Panc1 (cell line): ENCODE data around the gene RANBP3. TPM values are rescaled to one million over a fixed set of nuclear protein-coding genes. Genes with fewer than 3 reads are reported as not detected.
A peak's percentile ranks its signal among the peaks of the same experiment; 100 is the strongest.

ENCODE experiments used
- ATAC-seq: fragments of 200-7000 bp; cut with Tn5 transposase; 2 replicates; pipeline ENCODE4 v1.9.1; 2020; ENCODE audit warnings: mild to moderate bottlenecking, moderate library complexity
- BruUV-seq: library from RNA; stranded (reverse); fragments of 400-500 nt; replicated peaks from 2 replicates; lab custom pipeline; 2021; lab: Mats Ljungman, UMichigan
- CTCF ChIA-PET: fragments of 300-600 bp; sonication (Branson Sonifier 250); formaldehyde crosslinking; loops from one replicate; lab custom pipeline; 2022; ENCODE audit warnings: antibody characterized with exemption; lab: Charles Lee
- POLR2A ChIA-PET: fragments of 300-600 bp; sonication (Branson Sonifier 250); formaldehyde crosslinking; loops from one replicate; lab custom pipeline; 2022; ENCODE audit warnings: antibody characterized with exemption; lab: Charles Lee
- DNase-seq: peaks from one replicate; pipeline ENCODE4 v3.0.0-alpha.2; 2010; ENCODE audit warnings: low read depth, low spot score
- H3K27ac ChIP-seq: 2 replicates; pipeline ENCODE4 v1.5.1; 2011; ENCODE audit warnings: mild to moderate bottlenecking, low read length, inconsistent platforms
- H3K27me3 ChIP-seq: fragments of 200-500 bp; sonication (Bioruptor generic); 2 replicates; pipeline ENCODE4 v1.6.0; 2014; ENCODE audit warnings: low read length, inconsistent platforms; ENCODE audit not compliant: control insufficient read depth, insufficient read depth
- H3K36me3 ChIP-seq: fragments of 200-500 bp; sonication (Bioruptor generic); 2 replicates; pipeline ENCODE4 v1.5.1; 2014; ENCODE audit warnings: inconsistent platforms, mild to moderate bottlenecking, low read length, moderate library complexity; ENCODE audit not compliant: control insufficient read depth, insufficient read depth
- H3K4me1 ChIP-seq: 2 replicates; pipeline ENCODE4 v1.5.1; 2011; ENCODE audit warnings: inconsistent platforms, mild to moderate bottlenecking, low read length, moderate library complexity; ENCODE audit not compliant: control insufficient read depth, insufficient read depth
- H3K4me3 ChIP-seq, 2 experiments: 2 replicates each; pipeline ENCODE4 v1.5.1; 2011 to 2012; ENCODE audit warnings: low read depth in 2 of 2, low read length in 2 of 2, mild to moderate bottlenecking in 2 of 2, inconsistent platforms in 1 of 2, moderate library complexity in 1 of 2
- H3K9me3 ChIP-seq: fragments of 200-500 bp; sonication (Bioruptor generic); 2 replicates; pipeline ENCODE4 v1.5.1; 2014; ENCODE audit warnings: low read depth, mild to moderate bottlenecking, inconsistent platforms, low read length, moderate library complexity; ENCODE audit not compliant: control insufficient read depth, insufficient read depth
- POLR2AphosphoS5 ChIP-seq: IDR thresholded peaks from 2 replicates; pipeline ENCODE4 v1.6.1; 2012; ENCODE audit warnings: mild to moderate bottlenecking, low read depth, low read length, moderate library complexity
- SIN3A ChIP-seq: IDR thresholded peaks from 2 replicates; pipeline ENCODE4 v1.6.1; 2012; ENCODE audit warnings: low read depth, mild to moderate bottlenecking, low read length, moderate library complexity, borderline replicate concordance; ENCODE audit not compliant: insufficient read depth
- TCF7L2 ChIP-seq: IDR thresholded peaks from 2 replicates; pipeline ENCODE4 v1.6.1; 2011; ENCODE audit warnings: mild to moderate bottlenecking, low read depth, low read length, inconsistent platforms
- in situ Hi-C: cut with HindIII; loops from 2 replicates; pipeline ENCODE4 v1.10.0; 2016; ENCODE audit warnings: low sequenced_read_pairs, low pct_unique_long_range_greater_than_20kb
- intact Hi-C: fragments of 100-400 bp; cut with micrococcal nuclease; formaldehyde crosslinking; loops from one replicate; pipeline ENCODE4 v1.10.0; 2022; ENCODE audit not compliant: unreplicated experiment
- total RNA-seq: library from RNA; stranded (reverse); gene quantifications from one replicate; pipeline ENCODE4 v1.2.1, GENCODE V29; 2021; ENCODE audit not compliant: unreplicated experiment
- TF ChIP-seq, protein P1 (sequence below): fragments of 450-650 bp; IDR thresholded peaks from 2 replicates; pipeline ENCODE4 v1.5.1; 2017; ENCODE audit warnings: mild to moderate bottlenecking
- TF ChIP-seq, protein P2 (sequence below), 2 experiments: IDR thresholded peaks; 2 replicates each; pipeline ENCODE4 v1.6.1; 2011 to 2012; ENCODE audit warnings: low read depth in 2 of 2, control low read depth in 1 of 2, low read length in 1 of 2, mild to moderate bottlenecking in 1 of 2, moderate library complexity in 1 of 2; ENCODE audit not compliant: insufficient read depth in 1 of 2

RANBP3 gene
- total RNA-seq, 1 experiment from 2014 or later, result 54.6 TPM

DNA sequence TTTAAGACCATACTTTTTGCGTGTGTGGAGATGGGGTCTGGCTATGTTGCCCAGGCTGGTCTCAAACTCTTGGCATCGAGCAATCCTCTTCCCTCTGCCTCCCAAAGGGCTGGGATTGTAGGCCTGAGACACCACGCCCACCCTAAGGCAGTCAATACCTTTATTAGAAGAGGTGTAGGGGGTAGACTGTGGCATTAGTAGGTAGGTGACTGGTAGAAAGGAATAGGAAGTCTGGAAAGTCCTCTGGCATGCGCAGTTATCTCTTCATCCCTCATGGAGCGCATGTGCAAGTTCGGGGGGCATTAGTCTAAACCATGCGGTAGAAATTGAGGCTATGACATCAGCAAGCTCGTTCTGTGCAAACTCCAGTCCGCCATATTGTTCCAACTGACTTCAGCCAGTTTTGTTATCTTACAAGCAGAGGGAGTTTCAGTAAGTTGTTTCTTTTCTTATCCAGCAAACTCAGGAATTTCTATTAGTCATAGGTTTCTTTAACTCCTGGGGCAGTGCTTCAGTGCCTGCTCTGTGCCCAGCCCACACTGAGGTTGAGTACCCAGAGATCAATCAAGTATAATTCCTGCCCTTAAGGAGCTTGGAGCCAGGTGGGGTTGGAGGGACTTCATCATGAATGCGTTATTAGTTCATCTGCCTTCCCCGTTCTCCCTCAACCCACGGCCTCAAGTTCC is 7.3 kb upstream of the RANBP3 start:
- intact Hi-C loops, result loop anchor here (10.0 kb wide), 1 partner anchor 140 kb away; no protein-coding TSS in a partner anchor
- ChIA-PET POLR2A (no interaction called here), CTCF (interaction anchor here (0.7 kb wide), 1 partner anchor 381 kb away, joined by 7 read pairs; no protein-coding TSS in a partner anchor)
- no peaks in the 10 kb centered on the region for H3K27me3 ChIP-seq
- in situ Hi-C loops, result no loop called here
- peaks cover 8% of the 10 kb centered on the region; the same call in 1 of the 2 replicates for H3K4me1 ChIP-seq
- H3K4me3 ChIP-seq, result no peak overlapping the region
- H3K36me3 ChIP-seq, result no peaks in the 10 kb centered on the region
- TF ChIP-seq, protein P1, sequence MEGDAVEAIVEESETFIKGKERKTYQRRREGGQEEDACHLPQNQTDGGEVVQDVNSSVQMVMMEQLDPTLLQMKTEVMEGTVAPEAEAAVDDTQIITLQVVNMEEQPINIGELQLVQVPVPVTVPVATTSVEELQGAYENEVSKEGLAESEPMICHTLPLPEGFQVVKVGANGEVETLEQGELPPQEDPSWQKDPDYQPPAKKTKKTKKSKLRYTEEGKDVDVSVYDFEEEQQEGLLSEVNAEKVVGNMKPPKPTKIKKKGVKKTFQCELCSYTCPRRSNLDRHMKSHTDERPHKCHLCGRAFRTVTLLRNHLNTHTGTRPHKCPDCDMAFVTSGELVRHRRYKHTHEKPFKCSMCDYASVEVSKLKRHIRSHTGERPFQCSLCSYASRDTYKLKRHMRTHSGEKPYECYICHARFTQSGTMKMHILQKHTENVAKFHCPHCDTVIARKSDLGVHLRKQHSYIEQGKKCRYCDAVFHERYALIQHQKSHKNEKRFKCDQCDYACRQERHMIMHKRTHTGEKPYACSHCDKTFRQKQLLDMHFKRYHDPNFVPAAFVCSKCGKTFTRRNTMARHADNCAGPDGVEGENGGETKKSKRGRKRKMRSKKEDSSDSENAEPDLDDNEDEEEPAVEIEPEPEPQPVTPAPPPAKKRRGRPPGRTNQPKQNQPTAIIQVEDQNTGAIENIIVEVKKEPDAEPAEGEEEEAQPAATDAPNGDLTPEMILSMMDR, result no peak
- TF ChIP-seq, protein P2, sequence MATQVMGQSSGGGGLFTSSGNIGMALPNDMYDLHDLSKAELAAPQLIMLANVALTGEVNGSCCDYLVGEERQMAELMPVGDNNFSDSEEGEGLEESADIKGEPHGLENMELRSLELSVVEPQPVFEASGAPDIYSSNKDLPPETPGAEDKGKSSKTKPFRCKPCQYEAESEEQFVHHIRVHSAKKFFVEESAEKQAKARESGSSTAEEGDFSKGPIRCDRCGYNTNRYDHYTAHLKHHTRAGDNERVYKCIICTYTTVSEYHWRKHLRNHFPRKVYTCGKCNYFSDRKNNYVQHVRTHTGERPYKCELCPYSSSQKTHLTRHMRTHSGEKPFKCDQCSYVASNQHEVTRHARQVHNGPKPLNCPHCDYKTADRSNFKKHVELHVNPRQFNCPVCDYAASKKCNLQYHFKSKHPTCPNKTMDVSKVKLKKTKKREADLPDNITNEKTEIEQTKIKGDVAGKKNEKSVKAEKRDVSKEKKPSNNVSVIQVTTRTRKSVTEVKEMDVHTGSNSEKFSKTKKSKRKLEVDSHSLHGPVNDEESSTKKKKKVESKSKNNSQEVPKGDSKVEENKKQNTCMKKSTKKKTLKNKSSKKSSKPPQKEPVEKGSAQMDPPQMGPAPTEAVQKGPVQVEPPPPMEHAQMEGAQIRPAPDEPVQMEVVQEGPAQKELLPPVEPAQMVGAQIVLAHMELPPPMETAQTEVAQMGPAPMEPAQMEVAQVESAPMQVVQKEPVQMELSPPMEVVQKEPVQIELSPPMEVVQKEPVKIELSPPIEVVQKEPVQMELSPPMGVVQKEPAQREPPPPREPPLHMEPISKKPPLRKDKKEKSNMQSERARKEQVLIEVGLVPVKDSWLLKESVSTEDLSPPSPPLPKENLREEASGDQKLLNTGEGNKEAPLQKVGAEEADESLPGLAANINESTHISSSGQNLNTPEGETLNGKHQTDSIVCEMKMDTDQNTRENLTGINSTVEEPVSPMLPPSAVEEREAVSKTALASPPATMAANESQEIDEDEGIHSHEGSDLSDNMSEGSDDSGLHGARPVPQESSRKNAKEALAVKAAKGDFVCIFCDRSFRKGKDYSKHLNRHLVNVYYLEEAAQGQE (IDR thresholded peaks at IDR 0.05; ENCODE audit: insufficient read depth in 1 of 2, low read depth in 2 of 2, low read length in 1 of 2), result no peak
- TF ChIP-seq TCF7L2, result no peak
- TF ChIP-seq POLR2AphosphoS5, result no peak
- no peak for TF ChIP-seq SIN3A
- BruUV-seq, result no TSS peak
- H3K27ac ChIP-seq, result no peak overlapping the region
- ATAC-seq (0 out of 2 replicates have a peak, but pooled peaks have one; percentile 14), DNase-seq (no peak)
- H3K9me3 ChIP-seq, result no peaks in the 10 kb centered on the region

DNA sequence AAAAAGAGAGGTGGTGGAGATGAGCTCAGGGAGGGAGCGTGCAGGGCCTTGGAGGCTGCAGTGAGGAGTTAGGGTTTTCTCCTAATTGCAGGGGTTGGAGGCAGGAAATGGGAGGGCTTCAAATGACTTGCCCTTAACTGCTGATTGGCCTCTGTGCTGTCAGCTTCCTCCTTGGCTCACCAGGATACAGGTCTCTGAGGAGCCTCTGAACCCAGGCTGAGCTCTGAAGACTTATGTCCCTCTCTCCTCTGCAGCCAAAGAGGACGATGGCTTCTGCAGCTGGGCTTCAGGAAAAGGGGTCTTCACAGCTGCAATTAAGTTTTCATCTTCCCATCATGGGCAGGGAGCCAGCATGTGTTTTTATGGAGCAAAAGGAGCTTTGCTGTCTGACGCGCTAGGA is 6.7 kb upstream of the RANBP3 start:
- H3K27me3 ChIP-seq, result no peaks in the 10 kb centered on the region
- H3K4me3 ChIP-seq, result no peak overlapping the region
- H3K9me3 ChIP-seq, result no peaks in the 10 kb centered on the region
- ChIA-PET CTCF (interaction anchor here (0.7 kb wide), 1 partner anchor 382 kb away, joined by 7 read pairs; no protein-coding TSS in a partner anchor), POLR2A (no interaction called here)
- peaks cover 4% of the 10 kb centered on the region; the same call in 1 of the 2 replicates for H3K4me1 ChIP-seq
- TF ChIP-seq TCF7L2 (no peak), POLR2AphosphoS5 (no peak), SIN3A (no peak)
- TF ChIP-seq, protein P2 (IDR thresholded peaks at IDR 0.05; ENCODE audit: insufficient read depth in 1 of 2, low read depth in 2 of 2, low read length in 1 of 2), result no peak
- TF ChIP-seq, protein P1, result no peak
- in situ Hi-C loops (no loop called here), intact Hi-C loops (loop anchor here (10.0 kb wide), 1 partner anchor 140 kb away; no protein-coding TSS in a partner anchor)
- ATAC-seq, result no peak
- H3K36me3 ChIP-seq, result no peaks in the 10 kb centered on the region
- no peak for DNase-seq
- H3K27ac ChIP-seq, result no peak overlapping the region
- BruUV-seq, result no TSS peak
